ENCODE data around the gene ALK. TPM values are rescaled to one million over a fixed set of nuclear protein-coding genes. Genes with fewer than 3 reads are reported as not detected.

ALK gene
- polyA plus RNA-seq, 3 donors: not detected

GRCh38 chr2:29459445-29460179 is 461.8 kb downstream of the ALK start:
- Mint-ChIP-seq H3K4me3 (no peak overlapping the region), H3K4me1 (peaks cover 11% of the 10 kb centered on the region), H3K27ac (no peak overlapping the region), H3K36me3 (no peaks in the 10 kb centered on the region), H3K9me3 (no peaks in the 10 kb centered on the region), H3K27me3 (ENCODE audit: low read depth in 3 of 3) (peaks cover 0 to 2% (median 0%) of the 10 kb centered on the region in 3 donors)
- Histone ChIP-seq H4K20me1 (ENCODE audit: insufficient read depth, low read length) (no peaks in the 10 kb centered on the region), H3K9ac (ENCODE audit: insufficient read depth, low read length, poor library complexity, severe bottlenecking) (no peak overlapping the region), H3K4me3 (replicated peaks in 1 of 3; ENCODE audit: low read depth in 2 of 3, low read length in 3 of 3) (no peak overlapping the region), H3K36me3 (replicated peaks in 1 of 2; ENCODE audit: control insufficient read depth in 1 of 2, insufficient read depth in 2 of 2, low read length in 2 of 2) (no peaks in the 10 kb centered on the region), H3K79me2 (ENCODE audit: insufficient read depth, low read length) (no peaks in the 10 kb centered on the region), H3K9me3 (replicated peaks in 1 of 2; ENCODE audit: control insufficient read depth in 1 of 2, insufficient read depth in 1 of 2, low read length in 2 of 2) (no peaks in the 10 kb centered on the region), H3K4me1 (ENCODE audit: control insufficient read depth in 1 of 2, insufficient read depth in 2 of 2, low read length in 2 of 2) (peaks cover 0 to 11% of the 10 kb centered on the region in 2 donors), H3K27ac (ENCODE audit: low read depth in 1 of 2, low read length in 2 of 2) (no peak overlapping the region), H3K27me3 (ENCODE audit: control insufficient read depth in 2 of 2, insufficient read depth in 2 of 2, low read length in 2 of 2) (no peaks in the 10 kb centered on the region), H2AFZ (ENCODE audit: insufficient read depth, low read depth, low read length, poor library complexity, severe bottlenecking) (no peak overlapping the region), H3K4me2 (replicated peaks; ENCODE audit: extremely low read depth, low read length, poor library complexity, severe bottlenecking) (no peak overlapping the region)
- no peak for DNase-seq
- TF ChIP-seq, protein P1, sequence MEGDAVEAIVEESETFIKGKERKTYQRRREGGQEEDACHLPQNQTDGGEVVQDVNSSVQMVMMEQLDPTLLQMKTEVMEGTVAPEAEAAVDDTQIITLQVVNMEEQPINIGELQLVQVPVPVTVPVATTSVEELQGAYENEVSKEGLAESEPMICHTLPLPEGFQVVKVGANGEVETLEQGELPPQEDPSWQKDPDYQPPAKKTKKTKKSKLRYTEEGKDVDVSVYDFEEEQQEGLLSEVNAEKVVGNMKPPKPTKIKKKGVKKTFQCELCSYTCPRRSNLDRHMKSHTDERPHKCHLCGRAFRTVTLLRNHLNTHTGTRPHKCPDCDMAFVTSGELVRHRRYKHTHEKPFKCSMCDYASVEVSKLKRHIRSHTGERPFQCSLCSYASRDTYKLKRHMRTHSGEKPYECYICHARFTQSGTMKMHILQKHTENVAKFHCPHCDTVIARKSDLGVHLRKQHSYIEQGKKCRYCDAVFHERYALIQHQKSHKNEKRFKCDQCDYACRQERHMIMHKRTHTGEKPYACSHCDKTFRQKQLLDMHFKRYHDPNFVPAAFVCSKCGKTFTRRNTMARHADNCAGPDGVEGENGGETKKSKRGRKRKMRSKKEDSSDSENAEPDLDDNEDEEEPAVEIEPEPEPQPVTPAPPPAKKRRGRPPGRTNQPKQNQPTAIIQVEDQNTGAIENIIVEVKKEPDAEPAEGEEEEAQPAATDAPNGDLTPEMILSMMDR (IDR thresholded peaks at IDR 0.05): no peak
- intact Hi-C loops (cut with micrococcal nuclease): no loop called here
- no CpG with 5 or more reads among the region's 4 CpGs for WGBS (ENCODE audit: insufficient coverage)

DNA sequence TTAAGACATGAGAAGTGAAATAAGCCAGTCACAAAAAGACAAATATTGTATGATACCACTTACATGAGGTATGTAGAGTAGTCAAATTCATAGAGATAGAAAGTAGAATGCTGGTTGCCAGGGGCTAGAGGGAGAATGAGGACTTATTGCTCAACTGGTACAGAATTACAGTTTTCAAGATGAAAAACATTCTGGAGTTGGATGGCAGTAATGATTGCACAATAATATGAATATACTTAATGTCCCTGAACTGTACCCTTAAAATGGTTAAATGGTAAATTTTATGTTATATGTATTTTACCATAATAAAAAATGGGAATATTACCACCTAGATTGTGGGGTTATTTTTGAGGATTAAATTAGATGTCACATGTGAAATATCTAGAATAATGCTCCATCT is 465.0 kb downstream of the ALK start:
- Histone ChIP-seq H3K9ac (ENCODE audit: insufficient read depth, low read length, poor library complexity, severe bottlenecking) (no peak overlapping the region), H3K36me3 (replicated peaks in 1 of 2; ENCODE audit: control insufficient read depth in 1 of 2, insufficient read depth in 2 of 2, low read length in 2 of 2) (no peaks in the 10 kb centered on the region), H3K4me3 (replicated peaks in 1 of 3; ENCODE audit: low read depth in 2 of 3, low read length in 3 of 3) (no peak overlapping the region), H3K27ac (ENCODE audit: low read depth in 1 of 2, low read length in 2 of 2) (no peak overlapping the region), H3K27me3 (ENCODE audit: control insufficient read depth in 2 of 2, insufficient read depth in 2 of 2, low read length in 2 of 2) (no peaks in the 10 kb centered on the region), H3K4me2 (replicated peaks; ENCODE audit: extremely low read depth, low read length, poor library complexity, severe bottlenecking) (no peak overlapping the region), H3K9me3 (replicated peaks in 1 of 2; ENCODE audit: control insufficient read depth in 1 of 2, insufficient read depth in 1 of 2, low read length in 2 of 2) (no peaks in the 10 kb centered on the region), H3K79me2 (ENCODE audit: insufficient read depth, low read length) (no peaks in the 10 kb centered on the region), H4K20me1 (ENCODE audit: insufficient read depth, low read length) (no peaks in the 10 kb centered on the region), H2AFZ (ENCODE audit: insufficient read depth, low read depth, low read length, poor library complexity, severe bottlenecking) (no peak overlapping the region), H3K4me1 (ENCODE audit: control insufficient read depth in 1 of 2, insufficient read depth in 2 of 2, low read length in 2 of 2) (peaks cover 0 to 11% of the 10 kb centered on the region in 2 donors)
- Mint-ChIP-seq H3K4me3 (no peak overlapping the region), H3K36me3 (no peaks in the 10 kb centered on the region), H3K27me3 (ENCODE audit: low read depth in 3 of 3) (peaks cover 0 to 5% (median 0%) of the 10 kb centered on the region in 3 donors), H3K9me3 (no peaks in the 10 kb centered on the region), H3K27ac (no peak overlapping the region), H3K4me1 (peaks cover 11% of the 10 kb centered on the region)
- intact Hi-C loops (cut with micrococcal nuclease): no loop called here
- TF ChIP-seq, protein P1 (IDR thresholded peaks at IDR 0.05): no peak
- no peak for DNase-seq

All from CD14-positive monocyte (primary cell).